GM18861 (cell line): ENCODE results near the gene EPN2.

ENCODE experiments used
- ATAC-seq: cut with Tn5 transposase; IDR thresholded peaks from one replicate; pipeline ENCODE4 v1.9.1; 2021; ENCODE audit not compliant: unreplicated experiment

EPN2 gene

GRCh38 chr17:19309701-19310100, 72.5 kb downstream of the EPN2 start:
- no peak for ATAC-seq

DNA sequence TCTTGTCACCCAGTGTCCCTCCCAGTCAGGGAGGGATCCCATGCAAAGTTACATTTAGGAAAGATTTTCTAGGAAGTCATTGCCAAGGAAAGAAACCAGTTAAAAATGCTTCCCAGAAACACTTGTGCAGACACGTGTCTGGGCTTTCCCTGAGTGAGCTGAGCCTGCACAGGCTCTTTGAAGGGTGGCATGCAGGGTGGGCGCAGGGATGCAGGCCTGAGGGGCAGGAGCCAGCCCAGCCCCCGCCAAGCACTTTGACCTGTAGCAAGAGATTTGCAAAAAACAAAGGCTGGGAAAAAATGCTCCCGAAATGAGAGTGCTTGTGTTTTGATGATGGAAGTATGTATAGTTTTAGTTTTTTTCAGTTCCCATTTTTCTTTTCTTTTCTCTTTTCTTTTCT, 73.0 kb downstream of the EPN2 start:
- ATAC-seq = no peak

GRCh38 chr17:19311016-19311415, 73.8 kb downstream of the EPN2 start:
- no peak for ATAC-seq

DNA sequence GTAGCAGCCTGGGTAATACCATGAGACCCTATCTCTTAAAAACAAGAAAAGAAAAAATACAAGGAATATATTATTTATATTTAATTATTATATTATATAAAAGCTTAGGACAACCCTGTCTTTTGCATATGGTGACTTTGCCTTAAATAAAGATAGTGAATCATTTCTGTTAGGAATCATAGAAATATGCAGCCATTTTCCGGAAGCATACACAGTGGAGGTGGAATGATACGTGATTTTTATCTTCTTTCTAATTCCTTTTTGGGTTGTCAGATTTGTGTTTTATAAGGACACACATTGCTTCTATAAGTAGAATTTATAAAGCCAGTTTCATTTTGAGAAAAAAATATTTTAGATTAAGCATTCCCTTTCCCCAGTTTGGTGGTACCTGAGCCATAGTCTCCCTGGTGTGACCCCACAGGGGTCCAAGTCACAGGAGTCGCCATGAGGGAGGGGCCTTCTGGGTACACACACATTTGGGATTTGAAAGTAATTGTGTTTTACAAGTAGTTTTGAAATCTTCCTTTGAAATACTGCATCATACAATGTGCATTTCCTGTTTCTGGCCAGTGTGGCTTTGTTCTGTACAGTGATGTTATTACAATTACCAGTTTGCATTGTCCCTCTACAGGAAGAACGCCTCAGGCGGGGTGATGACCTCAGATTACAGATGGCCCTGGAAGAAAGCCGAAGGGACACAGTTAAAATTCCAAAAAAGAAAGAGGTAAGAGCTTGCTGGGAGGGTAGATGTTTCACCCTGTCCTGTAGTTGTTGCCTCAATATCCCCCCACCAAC, 74.5 kb downstream of the EPN2 start:
- no peak for ATAC-seq

DNA sequence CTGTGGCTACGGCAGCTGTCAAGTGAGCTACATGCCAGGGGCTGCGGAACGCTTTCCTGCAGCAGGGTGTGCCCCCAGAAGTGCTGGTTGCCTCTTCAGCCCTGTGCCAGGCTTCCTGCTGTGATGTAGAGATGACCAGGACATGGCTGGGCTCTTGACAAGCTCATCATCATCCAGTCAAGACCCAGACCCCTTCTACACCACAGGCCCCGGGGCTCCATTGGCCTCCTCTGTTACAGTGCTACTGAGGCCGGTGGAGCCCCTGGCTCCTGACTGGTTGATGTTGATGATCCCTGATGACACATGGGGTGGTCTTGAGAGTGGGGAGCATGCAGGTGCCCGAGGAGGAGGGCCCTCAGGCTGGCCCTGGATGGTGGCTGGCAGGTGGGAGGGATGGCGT, 75.2 kb downstream of the EPN2 start:
- no peak for ATAC-seq

GRCh38 chr17:19313066-19313745, 76.0 kb downstream of the EPN2 start:
- ATAC-seq = no peak

DNA sequence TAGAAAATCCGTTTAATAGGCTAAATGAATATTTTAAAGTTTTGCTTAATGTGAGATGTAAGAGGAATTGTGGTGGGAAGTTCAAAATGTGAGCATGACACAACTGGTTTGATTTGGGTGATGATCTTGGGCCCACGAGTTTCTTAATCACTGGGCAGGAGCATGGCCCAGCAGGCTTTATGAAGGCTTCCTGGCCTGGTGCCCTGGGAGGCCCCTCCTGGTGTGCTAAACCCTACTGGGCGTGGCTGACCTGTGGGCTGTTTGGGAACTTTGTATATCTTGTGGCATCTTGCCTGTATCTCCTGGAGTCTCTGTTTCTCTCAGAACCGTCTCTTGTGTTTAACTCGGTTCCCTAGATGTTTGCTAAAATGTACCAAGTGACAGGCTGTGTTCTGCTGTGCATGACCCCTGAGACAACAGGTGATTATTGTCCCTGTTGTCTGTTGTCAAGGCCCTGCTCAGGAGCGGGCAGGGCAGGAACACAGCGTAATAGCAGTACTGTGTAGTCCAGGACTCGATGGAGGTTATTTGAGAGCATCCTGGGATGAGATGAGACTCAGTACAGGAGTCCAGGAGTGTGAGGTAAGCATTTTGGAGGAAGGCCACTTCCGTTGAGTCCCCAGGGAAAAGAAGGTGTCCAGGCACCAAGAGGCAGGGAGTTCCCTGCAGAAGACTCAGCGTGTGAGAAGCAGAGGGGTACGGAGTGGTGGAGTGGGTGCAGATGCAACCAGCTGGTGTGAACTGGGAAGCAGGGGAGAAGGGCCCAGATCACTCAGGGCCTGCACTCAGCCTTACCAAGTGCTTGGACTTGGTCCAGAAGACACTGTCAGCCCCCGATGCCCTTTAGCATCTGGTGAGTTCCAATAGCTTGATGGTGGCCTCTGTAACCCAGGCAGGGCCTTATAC, 76.8 kb downstream of the EPN2 start:
- no peak for ATAC-seq

DNA sequence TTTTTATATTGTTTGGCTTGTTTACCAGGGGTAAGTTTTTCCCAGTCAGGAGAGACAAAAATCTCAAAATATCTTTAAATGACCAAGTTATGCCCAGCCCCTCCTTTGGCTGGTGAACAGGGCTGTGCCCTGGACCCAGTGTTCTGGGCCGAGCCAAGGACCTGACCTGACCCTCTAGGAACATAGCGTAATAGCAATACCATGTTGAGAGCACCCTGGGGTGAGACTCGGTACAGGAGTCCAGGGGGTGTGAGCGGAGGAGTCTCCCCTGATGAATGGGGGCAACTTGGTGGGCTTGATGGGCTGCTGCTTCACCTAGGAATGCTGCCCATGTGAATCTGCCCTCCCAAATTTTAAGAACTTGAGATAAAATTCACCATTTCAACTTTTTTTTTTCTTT, 77.9 kb downstream of the EPN2 start:
- no peak for ATAC-seq

GRCh38 chr17:19316761-19317358, 79.7 kb downstream of the EPN2 start:
- ATAC-seq = no peak

- ATAC-seq = no peak
Measured at GRCh38 chr17:19317359-19318095, 80.4 kb downstream of the EPN2 start.

DNA sequence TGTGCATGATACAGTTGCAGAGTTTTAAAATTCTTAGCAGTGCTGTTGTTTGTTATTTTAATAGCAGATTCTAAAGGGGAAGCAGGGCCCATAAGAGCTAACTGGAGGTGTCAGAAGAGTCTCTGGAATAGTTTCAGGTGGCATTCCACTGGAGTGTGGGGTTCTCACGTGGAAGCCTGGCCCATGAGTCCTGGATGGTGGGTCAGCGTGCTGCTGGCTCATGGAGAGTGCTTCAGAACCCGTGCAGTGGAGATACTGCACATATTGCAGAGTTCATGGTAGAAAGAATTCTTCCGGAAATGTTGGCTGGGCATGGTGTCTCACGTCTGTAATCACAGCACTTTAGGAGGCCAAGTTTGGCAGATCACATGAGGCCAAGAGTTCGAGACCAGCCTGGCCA, 81.4 kb downstream of the EPN2 start:
- no peak for ATAC-seq

- no peak for ATAC-seq
Measured at GRCh38 chr17:19319771-19320505, 82.8 kb downstream of the EPN2 start.

- no peak for ATAC-seq
Measured at GRCh38 chr17:19320876-19321275, 83.7 kb downstream of the EPN2 start.

DNA sequence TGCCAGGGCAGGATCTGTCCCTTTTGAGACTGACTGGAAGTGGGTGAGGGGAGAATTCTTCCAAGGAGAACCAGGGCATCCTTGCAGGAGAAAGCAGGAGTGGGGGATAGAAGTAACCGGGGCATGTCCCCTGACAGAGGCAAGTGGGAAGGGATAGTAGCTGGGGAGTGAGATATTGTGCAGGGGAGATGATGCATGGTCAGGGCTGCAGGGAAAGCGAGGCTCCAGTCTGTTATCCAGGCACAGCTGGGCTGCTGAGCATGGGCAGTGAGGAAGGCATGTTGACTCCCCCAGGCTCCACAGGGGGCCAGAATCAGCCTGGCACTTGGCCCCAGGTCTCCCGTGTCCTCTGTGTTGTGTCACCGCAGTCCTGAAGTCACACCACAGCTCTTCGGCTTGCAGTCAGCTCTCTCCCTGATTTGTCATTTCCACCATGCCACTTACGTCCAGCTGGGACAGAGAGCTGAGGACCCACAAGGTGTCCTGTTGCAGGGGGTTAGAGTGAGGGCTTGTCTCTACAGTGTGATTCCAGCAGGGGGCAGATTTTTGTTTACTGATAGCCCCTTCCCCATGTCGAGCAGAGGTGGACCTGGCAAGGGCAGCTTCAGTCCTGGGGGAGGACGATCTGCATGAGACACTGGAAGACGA, 84.4 kb downstream of the EPN2 start:
- no peak for ATAC-seq

- no peak for ATAC-seq
Measured at GRCh38 chr17:19322129-19322505, 85.0 kb downstream of the EPN2 start.

DNA sequence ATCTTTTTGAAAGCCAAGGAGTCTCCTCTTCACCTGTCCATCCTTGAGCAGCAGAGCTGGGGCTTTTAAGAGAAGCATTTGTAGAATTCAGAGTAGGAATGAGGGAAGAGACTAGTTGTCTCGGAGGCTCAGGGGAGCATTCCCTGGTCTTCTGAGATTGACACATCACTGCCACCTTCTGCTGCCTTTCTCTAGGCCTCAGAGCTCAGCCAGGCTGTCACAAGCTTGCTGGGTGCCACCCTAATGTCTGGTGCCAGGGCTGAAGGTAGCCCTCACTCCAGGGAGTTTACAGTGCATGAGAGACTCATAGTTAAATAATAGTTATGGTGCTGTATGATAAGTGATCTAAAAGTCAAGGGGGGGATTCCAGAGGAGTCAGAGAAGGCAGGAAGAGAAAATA, 85.7 kb downstream of the EPN2 start:
- ATAC-seq = no peak

DNA sequence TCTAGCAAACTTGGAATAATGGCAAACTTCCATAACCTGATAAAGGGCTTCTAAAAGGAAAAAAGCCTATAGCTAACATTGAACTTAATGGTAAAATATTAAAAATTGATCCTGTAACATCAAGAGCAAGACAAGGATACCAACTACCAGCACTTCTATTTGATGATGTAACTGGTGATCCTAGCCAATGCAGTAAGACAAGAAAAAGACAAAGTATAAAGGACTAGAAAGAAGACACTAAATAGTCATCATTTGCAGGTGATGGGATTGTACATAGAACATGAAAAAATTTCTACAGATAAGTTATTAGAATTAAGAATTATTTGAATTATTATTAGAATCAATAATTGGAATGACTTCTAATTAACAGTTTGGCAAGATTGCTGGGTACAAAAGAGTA, 88.4 kb downstream of the EPN2 start:
- no peak for ATAC-seq

DNA sequence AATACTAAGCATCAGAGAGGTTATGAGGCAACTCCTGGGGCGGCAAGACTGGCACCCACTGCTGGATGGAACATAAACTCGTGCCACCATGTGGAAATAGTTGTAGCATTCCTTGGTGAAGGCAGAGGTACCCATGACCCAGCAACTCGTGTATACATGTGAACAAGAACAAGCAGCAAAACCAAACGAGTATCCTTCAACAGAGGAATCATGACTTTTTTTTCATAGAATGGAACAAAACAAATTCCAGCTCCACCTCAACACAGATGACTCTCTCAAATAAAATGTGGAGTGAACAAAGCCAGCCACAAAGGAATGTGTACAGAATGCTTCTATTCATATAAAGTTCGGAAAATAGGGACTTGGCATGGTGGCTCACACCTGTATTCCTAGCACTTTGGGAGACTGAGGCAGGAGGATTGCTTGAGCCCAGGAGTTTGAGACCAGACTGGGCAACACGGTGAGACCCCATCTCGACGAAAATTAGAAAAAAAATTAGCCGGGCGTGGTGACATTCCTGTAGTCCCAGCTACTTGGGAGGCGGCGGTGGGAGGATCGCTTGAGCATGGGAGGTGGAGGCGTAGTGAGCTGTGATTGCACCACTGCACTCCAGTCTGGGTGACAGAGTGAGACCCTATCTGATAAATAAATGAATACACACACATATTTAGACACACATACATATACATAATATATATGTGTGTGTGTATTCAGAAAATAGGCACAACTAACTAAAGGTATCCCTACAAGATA, 90.0 kb downstream of the EPN2 start:
- ATAC-seq = no peak
